GDM1 (cell line): ENCODE measurements around the gene CFAP299.
"Not testable (repeated sequence)": the region's sequence is repeated elsewhere in the genome, so short reads cannot be mapped to it uniquely, and the experiment has no call there.

ENCODE experiments used
- DNase-seq: peaks from one replicate; lab custom pipeline; 2025; lab: John Stamatoyannopoulos, UW

The CFAP299 gene

DNA sequence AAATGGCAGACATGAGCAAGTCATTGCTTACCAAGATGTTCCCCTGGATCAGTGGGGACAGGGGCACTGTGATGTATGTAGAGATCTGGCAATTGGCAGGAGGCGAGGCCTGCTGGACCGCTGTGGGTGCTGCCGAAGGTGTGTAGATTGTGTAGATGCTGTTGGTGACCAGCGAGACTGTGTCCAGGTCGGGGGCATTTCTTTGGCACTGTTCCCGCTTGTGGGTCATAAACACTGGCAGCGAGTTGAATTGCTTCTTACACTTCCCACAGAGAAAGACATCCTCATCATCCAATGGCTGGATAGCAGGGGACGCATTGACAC lies 52.7 kb downstream of the CFAP299 start:
- no peak for DNase-seq

GRCh38 chr4:80390178-80390577 lies 54.6 kb downstream of the CFAP299 start:
- DNase-seq = no peak

- DNase-seq = no peak
These were observed 57.9 kb downstream of the CFAP299 start for GRCh38 chr4:80393246-80393969.

DNA sequence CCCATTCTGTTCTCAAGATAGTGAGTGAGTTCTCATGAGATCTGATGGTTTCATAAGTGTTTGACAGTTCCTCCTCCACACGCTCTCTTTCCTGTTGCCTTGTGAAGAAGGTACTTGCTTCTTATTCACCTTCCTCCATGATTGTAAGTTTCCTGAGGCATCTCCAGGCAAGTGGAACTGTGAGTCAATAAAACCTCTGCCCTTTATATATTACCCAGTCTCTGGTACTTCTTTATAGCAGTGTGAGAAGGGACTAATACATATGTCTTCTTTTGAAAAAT lies 58.4 kb downstream of the CFAP299 start:
- DNase-seq = no peak

DNA sequence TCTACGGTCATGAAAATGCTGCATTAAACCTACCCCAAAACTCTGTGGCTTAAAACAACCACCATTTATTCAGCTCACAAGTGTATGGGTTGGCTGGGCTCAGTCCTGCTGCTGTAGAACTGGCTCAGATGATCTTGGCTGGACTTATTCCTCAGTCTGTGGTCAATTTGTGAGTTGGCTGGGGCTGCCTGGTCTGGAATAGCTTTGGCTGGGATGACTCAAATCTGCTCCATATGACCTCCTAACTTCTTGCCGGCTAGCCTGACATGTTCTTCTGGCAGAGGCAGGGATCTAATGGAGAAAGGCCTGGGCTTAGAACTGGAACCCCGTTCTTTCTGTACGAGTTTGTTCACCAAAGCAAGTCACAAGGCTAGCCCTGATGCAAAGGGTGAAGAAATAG lies 71.7 kb downstream of the CFAP299 start:
- DNase-seq = no peak

DNA sequence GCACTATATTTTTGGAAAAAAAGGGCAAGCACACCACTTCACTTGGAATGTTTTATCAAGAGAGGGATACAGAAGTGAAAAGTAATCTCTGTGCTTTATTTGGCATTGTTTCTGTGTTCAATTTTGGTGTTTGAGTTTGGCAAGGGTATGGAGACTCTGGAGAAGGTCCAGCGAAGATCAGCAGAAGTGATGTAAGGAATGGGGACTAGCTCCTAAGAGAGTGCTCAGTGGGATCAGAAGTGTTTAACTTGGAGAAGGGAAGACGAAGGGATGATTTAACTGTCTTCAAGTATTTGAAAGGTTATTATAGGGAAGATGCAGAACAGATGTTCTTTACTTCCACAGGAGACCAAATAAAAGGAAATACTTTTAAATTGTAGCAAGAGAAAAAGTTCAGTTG lies 74.3 kb downstream of the CFAP299 start:
- no peak for DNase-seq

GRCh38 chr4:80412322-80412721 lies 76.8 kb downstream of the CFAP299 start:
- no peak for DNase-seq

DNA sequence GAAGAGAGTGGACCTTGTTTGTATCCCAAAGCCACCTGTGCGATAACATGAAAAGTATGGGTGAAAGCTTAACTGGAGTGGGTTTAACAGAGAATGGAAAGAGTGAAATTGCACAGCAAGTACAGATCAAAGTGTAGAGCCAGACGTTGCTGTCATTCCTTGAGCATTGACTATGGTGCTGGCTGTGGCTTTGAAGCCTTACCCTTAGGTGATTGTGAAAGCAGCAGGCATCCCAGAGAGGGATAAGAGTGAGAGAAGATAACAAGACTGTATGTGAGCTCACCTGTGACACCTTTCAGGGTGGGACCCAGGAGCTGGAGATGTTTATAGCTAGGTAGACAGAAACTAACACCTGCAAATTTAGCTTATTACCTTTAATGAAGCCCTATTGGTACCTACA lies 77.6 kb downstream of the CFAP299 start:
- DNase-seq = no peak

GRCh38 chr4:80417019-80417418 lies 81.5 kb downstream of the CFAP299 start:
- DNase-seq = no peak

DNA sequence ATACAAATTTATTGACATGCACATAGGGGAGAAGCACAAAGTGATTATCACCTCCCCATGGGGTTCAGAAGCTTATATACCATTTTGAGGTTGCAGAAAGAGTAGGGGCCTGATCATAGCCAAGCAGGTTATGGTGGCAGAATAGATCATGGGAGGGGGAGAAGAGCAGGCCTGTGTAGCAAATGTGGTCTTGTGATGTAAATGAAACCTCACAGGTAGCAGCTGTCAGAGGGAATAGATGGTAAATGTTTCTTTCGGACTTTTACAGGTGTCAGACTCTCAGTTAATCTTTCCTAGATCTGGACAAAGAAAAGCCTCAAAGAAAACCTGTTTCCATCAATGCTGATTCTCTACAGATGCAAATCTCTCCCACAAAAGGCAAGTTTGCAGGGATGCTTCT lies 84.4 kb downstream of the CFAP299 start:
- no peak for DNase-seq

DNA sequence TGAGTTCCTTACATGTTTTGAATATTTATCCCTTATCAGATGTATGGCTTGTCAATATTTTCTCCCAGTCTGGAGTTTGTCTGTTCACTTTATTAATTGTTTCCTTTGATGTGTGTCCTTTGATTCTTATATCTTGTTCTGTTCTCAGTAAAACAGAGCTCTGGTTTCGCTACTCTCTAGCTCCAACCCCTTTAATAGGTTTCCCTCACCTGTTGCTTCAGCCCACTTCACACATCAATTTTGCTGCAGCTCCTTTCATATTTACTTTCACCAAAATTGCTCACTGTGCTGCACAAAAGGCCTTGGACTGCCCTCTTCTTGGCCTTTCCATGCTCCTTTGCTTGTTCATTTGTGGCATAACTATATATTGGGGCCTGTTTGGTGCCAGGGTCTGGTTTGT lies 85.1 kb downstream of the CFAP299 start:
- DNase-seq = no peak

- DNase-seq = no peak
These were observed 87.3 kb downstream of the CFAP299 start for GRCh38 chr4:80422727-80423404.

DNA sequence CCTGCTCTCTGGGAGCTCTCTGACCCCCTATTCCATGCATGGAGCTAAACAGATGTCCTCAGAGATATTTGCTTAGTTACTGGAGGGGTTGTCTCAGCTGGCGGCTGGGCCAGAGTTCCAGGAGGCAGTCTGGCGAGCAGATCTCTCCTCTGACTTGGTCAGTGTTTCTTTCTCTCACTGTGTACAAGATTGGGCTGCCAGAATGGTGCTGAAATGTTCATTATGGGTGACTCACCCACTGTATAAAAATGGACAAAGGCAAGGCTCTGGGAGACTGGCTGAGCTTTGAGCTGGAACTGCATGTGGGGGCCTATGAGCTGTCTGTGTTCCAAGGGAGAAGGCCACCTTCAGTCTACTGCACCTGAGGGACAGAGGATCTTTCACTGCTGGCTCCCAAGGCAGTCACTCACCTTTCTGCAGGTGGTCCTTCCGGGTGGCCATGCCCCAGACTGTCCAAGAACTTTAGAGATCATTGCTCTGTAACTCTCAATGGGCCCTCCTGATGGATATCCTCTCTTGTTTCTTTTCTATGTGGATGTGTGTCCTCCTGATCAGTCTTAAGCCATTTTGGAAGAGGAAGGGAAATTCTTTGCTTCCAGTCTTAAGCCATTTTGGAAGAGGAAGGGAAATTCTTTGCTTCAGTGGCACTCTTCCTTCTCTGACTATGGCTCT lies 88.2 kb downstream of the CFAP299 start:
- DNase-seq = no peak

GRCh38 chr4:80424225-80424581 lies 88.7 kb downstream of the CFAP299 start:
- no peak for DNase-seq

- DNase-seq = no peak
These were observed 89.9 kb downstream of the CFAP299 start for GRCh38 chr4:80425124-80426100.

DNA sequence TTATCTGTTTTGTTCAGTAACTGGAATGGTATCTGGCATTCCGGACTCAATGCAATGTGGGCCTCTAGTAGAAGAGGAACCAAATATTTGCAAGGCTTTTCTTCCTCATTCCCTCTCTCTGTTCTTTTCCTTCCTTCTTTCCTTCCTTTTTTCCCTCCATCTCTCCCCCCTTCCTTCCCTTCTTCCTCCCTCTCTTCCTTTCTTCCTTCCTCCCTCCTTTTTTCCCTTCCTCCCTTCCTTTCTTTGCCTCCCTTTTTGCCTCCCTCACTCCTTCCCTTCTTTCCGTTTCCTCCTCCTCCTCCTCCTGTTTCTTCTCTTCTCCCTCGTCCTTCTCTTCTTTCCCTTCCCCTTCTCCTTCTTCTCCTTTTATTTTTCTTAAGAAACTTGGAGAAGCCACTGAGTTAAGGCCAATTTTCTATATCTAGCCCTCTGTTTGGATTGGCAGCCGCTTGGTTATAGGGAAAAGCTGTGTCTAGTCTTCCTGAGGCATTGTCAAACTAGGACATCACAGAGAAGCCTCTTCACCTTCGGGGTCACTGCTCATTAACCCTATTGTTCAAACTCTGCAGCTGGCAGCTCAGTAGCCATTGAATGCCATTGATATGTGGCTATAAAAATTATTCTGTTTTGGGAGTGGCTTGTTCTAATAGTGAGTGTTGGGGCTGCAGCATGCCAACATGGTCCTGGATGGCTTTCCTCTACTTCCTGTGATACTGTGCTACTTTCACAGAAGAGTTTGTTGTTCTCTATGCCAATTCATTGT lies 95.9 kb downstream of the CFAP299 start:
- DNase-seq = no peak

GRCh38 chr4:80434238-80434637 lies 98.7 kb downstream of the CFAP299 start:
- DNase-seq = no peak

DNA sequence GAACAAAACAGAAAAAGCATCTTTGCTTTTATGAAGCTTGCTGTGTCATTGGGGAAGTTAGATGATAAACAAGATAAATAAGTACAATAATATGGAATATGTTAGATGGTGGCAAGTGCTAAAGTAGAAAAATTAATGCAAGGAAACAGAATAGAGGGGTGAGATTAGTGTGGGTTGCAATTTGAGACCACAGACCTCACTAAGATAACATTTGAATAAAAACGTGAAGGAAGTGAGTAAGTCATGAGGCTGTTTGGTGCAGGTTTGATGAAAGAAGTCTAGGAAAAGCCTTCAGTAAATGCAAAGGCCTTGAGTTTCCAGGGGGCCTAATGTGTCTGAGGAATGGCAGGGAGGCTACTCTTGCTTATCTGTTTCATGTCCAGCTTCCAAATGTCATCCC lies 102.5 kb downstream of the CFAP299 start:
- DNase-seq = no peak

- DNase-seq = not testable (repeated sequence)
These were observed 103.9 kb downstream of the CFAP299 start for GRCh38 chr4:80439294-80440061.

- no peak for DNase-seq
These were observed 110.7 kb downstream of the CFAP299 start for GRCh38 chr4:80446248-80446647.

DNA sequence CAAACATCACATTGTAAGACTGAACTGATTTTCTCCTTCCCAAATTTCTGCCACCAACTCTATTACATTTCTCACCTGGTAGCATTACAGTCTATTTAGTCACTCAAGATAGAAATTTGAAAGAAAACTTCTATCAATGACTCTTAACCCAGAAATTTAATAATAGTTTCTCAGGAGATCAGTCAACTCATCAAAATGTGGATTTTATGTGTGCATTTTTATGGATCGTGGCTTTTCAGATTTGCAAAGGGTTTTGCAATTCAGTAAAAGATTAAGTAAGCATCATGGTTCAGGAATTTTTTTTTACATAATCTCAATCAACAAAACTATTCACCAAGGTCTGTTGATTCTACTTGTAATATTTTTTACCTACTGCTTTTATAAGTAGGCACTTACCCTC lies 111.1 kb downstream of the CFAP299 start:
- no peak for DNase-seq
